HepG2 (cell line): ENCODE results near the gene PATL2. TPM values are rescaled to one million over a fixed set of nuclear protein-coding genes. Genes with fewer than 3 reads are reported as not detected.

Experiments used
- ATF3 ChIP-seq: sonication (generic); formaldehyde crosslinking; IDR thresholded peaks from 2 replicates; pipeline ENCODE4 v1.4.0; 2020; ENCODE audit warnings: missing genetic modification reagents
- ATF7 ChIP-seq, 2 experiments: fragments of 450-650 bp in 1 of 2; sonication (generic) in 1 of 2; formaldehyde crosslinking in 1 of 2; IDR thresholded peaks; 2 replicates each; pipeline versions ENCODE4 v1.4.0 to v1.6.1; 2016 to 2020; ENCODE audit warnings: antibody characterized with exemption in 1 of 2, mild to moderate bottlenecking in 1 of 2, missing genetic modification reagents in 1 of 2
- BORCS8-MEF2B ChIP-seq: sonication (generic); formaldehyde crosslinking; IDR thresholded peaks from 2 replicates; pipeline ENCODE4 v1.8.0; 2022; ENCODE audit warnings: mild to moderate bottlenecking, missing genetic modification reagents
- CBX1 ChIP-seq: IDR thresholded peaks from one replicate; pipeline ENCODE4 v1.6.1; 2016; ENCODE audit warnings: antibody characterized with exemption, low read depth
- DR1 ChIP-seq: sonication (generic); formaldehyde crosslinking; IDR thresholded peaks from 2 replicates; pipeline ENCODE4 v1.8.0; 2021; ENCODE audit warnings: mild to moderate bottlenecking, missing genetic modification reagents, inconsistent platforms
- GRHL1 ChIP-seq: sonication (generic); formaldehyde crosslinking; conservative IDR thresholded peaks from 2 replicates; pipeline ENCODE4 v1.8.0; 2022; ENCODE audit warnings: missing genetic modification reagents
- HOXA9 ChIP-seq: sonication (generic); formaldehyde crosslinking; IDR thresholded peaks from 2 replicates; pipeline ENCODE4 v1.8.1; 2022; ENCODE audit warnings: missing genetic modification reagents, mild to moderate bottlenecking, moderate library complexity, borderline replicate concordance
- IRX3 ChIP-seq: sonication (generic); formaldehyde crosslinking; IDR thresholded peaks from 2 replicates; pipeline ENCODE4 v1.8.1; 2023; ENCODE audit warnings: mild to moderate bottlenecking, low read depth, missing genetic modification reagents, borderline replicate concordance
- KDM3A ChIP-seq: IDR thresholded peaks from 2 replicates; pipeline ENCODE4 v1.6.1; 2018; ENCODE audit warnings: low read depth, missing compliant biosample characterization
- MXD4 ChIP-seq: IDR thresholded peaks from 2 replicates; pipeline ENCODE4 v1.6.1; 2016; ENCODE audit warnings: mild to moderate bottlenecking, missing biosample characterization, missing genetic modification reagents
- PHB2 ChIP-seq: fragments of 450-650 bp; IDR thresholded peaks from 2 replicates; pipeline ENCODE4 v1.6.1; 2018; ENCODE audit not compliant: partially characterized antibody
- SMYD3 ChIP-seq: sonication (generic); formaldehyde crosslinking; IDR thresholded peaks from 2 replicates; pipeline ENCODE4 v1.8.1; 2023; ENCODE audit warnings: mild to moderate bottlenecking, missing genetic modification reagents
- SRF ChIP-seq: IDR thresholded peaks from 2 replicates; pipeline ENCODE4 v1.6.1; 2011; ENCODE audit warnings: mild to moderate bottlenecking, low read depth, low read length, moderate library complexity
- SRSF1 ChIP-seq: fragments of 200-400 bp; formaldehyde crosslinking; optimal IDR thresholded peaks from 2 replicates; pipeline ENCODE3; 2017; ENCODE audit warnings: mild to moderate bottlenecking, low read depth, low read length, moderate library complexity
- TCF7L2 ChIP-seq: IDR thresholded peaks from 2 replicates; pipeline ENCODE4 v1.6.1; 2011; ENCODE audit warnings: mild to moderate bottlenecking, low read depth, low read length, moderate library complexity
- TERF1 ChIP-seq: sonication (generic); formaldehyde crosslinking; IDR thresholded peaks from 2 replicates; pipeline ENCODE4 v1.8.0; 2022; ENCODE audit warnings: mild to moderate bottlenecking, missing genetic modification reagents, moderate library complexity
- TFDP2 ChIP-seq: sonication (generic); formaldehyde crosslinking; IDR thresholded peaks from 2 replicates; pipeline ENCODE4 v1.4.0; 2020; ENCODE audit warnings: missing genetic modification reagents
- THAP7 ChIP-seq: sonication (generic); formaldehyde crosslinking; IDR thresholded peaks from 2 replicates; pipeline ENCODE4 v1.8.1; 2023; ENCODE audit warnings: mild to moderate bottlenecking, missing genetic modification reagents
- ZFP37 ChIP-seq: sonication (generic); formaldehyde crosslinking; IDR thresholded peaks from 2 replicates; pipeline ENCODE4 v1.4.0; 2020; ENCODE audit warnings: missing genetic modification reagents, borderline replicate concordance
- ZFP90 ChIP-seq: sonication (generic); formaldehyde crosslinking; IDR thresholded peaks from 2 replicates; pipeline ENCODE4 v1.8.0; 2022; ENCODE audit warnings: missing genetic modification reagents, mild to moderate bottlenecking, inconsistent platforms, borderline replicate concordance
- ZNF232 ChIP-seq: sonication (generic); formaldehyde crosslinking; IDR thresholded peaks from 2 replicates; pipeline ENCODE4 v1.4.0; 2020; ENCODE audit warnings: missing genetic modification reagents, borderline replicate concordance
- ZNF678 ChIP-seq: sonication (generic); formaldehyde crosslinking; IDR thresholded peaks from 2 replicates; pipeline ENCODE4 v1.4.0; 2020; ENCODE audit warnings: mild to moderate bottlenecking, missing genetic modification reagents
- polyA plus RNA-seq, 8 experiments: library from polyadenylated mRNA; depleted of rRNA in 3 of 8; stranded (reverse) in 7 of 8; unstranded in 1 of 8; fragments of >200 nt; fragmentation: Illumina TruSeq in 4 of 8; extraction: Trizol in 4 of 8; gene quantifications; 2 replicates each; pipeline versions ENCODE4 v1.2.1 to v1.2.3, GENCODE V29; 2011 to 2016; ENCODE audit warnings: low read depth in 4 of 8, missing spikeins in 1 of 8, mixed read lengths in 1 of 8; ENCODE audit not compliant: insufficient read depth in 1 of 8
- total RNA-seq, 5 experiments: library from RNA; depleted of rRNA; stranded (reverse); fragments of >200 nt; fragmentation: Illumina TruSeq; extraction: Trizol; gene quantifications; 2 replicates each; pipeline ENCODE4 v1.2.3, GENCODE V29; 2016; ENCODE audit warnings: low read depth in 1 of 5

Gene PATL2
- total and polyA plus RNA-seq, 2 of the 13 experiments (the other 11 are each of a cell fraction or from before 2014, with no cell fraction given), result 0.15 to 0.53 TPM

- TF ChIP-seq TFDP2 (CRISPR knock-in tag), result no peak; the same call in 1 of the 2 replicates
- no peak for TF ChIP-seq SRSF1
- TF ChIP-seq SMYD3 (CRISPR knock-in tag), result no peak
- 0 out of 2 replicates have a peak, but pooled peaks have one; percentile 26 for TF ChIP-seq ZNF678
- no peak for TF ChIP-seq MXD4
- 0 out of 2 replicates have a peak, but pooled peaks have one; percentile 17 for TF ChIP-seq IRX3
- no peak for TF ChIP-seq SRF
- no peak for TF ChIP-seq ZFP37 (CRISPR knock-in tag)
- no peak for TF ChIP-seq ZNF232 (CRISPR knock-in tag)
- TF ChIP-seq BORCS8-MEF2B (CRISPR knock-in tag), result no peak
- TF ChIP-seq TERF1 (CRISPR knock-in tag), result no peak
- TF ChIP-seq TCF7L2, result no peak
- no peak for TF ChIP-seq THAP7 (CRISPR knock-in tag)
- 0 out of 2 replicates have a peak, but pooled peaks have one; percentile 9 for TF ChIP-seq HOXA9 (CRISPR knock-in tag)
- peak; percentile 14 for TF ChIP-seq CBX1
- TF ChIP-seq GRHL1, result no peak
- TF ChIP-seq PHB2, result no peak
- TF ChIP-seq ZFP90, result no peak
- TF ChIP-seq ATF7 (IDR thresholded peaks at IDR 0.05), result no peak
- TF ChIP-seq ATF7 (CRISPR knock-in tag; IDR thresholded peaks at IDR 0.05), result no peak
- TF ChIP-seq DR1, result no peak
- 0 out of 2 replicates have a peak, but pooled peaks have one; percentile 11 for TF ChIP-seq ATF3 (CRISPR knock-in tag)
- TF ChIP-seq KDM3A (CRISPR knock-in tag), result no peak
Observed at GRCh38 chr15:44662478-44663409, 48.4 kb downstream of the PATL2 start (continued).
